ENCODE results near the gene ADD1. TPM values are rescaled to one million over a fixed set of nuclear protein-coding genes. Genes with fewer than 3 reads are reported as not detected.

The ADD1 gene
- total RNA-seq, 1 experiment from 2014 or later: 181 TPM

DNA sequence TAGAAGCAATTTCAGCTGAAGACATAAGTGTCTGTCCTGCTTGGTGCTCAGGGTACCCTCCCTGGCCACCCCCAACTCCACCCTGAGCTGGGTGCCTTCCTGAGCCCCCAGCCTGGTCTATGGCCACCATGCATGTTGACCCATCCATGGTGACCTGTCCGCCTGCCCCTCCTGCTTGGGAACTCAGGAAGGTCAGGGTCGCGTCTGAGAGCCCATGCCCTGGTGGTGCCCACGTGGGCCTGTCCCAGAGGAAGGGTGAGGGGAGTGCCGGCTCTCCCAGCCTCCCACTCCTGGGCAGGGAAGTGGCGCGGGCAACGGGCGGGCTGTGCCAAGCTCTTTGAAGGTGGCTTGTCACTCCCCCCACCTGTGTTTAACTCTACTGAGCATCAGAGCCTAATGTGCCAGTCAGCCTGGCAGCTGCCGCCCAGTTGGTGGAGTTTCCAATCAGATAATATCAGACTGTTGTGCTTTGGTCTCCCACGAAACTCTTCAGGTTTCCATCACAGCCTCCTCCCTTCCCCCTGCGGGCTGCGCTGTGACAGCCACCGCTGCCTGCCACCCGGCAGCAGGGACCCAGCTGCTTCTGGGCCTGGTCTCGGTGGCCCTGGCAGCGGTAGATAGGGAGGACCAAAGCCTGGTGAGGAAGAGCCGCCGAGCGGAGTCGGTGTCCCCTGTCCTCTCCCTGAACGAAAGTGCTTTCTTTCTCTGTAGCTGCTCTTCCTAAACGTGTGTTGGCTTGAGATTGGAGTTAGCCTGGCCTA lies 45.9 kb upstream of the ADD1 start:
- peak overlapping the region; percentile 72 for H3K4me2 ChIP-seq
- H3K9me3 ChIP-seq (ENCODE audit: insufficient read depth, low read depth): no peaks in the 10 kb centered on the region
- no peak for TF ChIP-seq EZH2 (IDR thresholded peaks at IDR 0.05; ENCODE audit: low read depth)
- TF ChIP-seq, protein P1, sequence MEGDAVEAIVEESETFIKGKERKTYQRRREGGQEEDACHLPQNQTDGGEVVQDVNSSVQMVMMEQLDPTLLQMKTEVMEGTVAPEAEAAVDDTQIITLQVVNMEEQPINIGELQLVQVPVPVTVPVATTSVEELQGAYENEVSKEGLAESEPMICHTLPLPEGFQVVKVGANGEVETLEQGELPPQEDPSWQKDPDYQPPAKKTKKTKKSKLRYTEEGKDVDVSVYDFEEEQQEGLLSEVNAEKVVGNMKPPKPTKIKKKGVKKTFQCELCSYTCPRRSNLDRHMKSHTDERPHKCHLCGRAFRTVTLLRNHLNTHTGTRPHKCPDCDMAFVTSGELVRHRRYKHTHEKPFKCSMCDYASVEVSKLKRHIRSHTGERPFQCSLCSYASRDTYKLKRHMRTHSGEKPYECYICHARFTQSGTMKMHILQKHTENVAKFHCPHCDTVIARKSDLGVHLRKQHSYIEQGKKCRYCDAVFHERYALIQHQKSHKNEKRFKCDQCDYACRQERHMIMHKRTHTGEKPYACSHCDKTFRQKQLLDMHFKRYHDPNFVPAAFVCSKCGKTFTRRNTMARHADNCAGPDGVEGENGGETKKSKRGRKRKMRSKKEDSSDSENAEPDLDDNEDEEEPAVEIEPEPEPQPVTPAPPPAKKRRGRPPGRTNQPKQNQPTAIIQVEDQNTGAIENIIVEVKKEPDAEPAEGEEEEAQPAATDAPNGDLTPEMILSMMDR (conservative IDR thresholded peaks at IDR 0.05): no peak
- peaks cover 30% of the 10 kb centered on the region for H3F3A ChIP-seq (ENCODE audit: insufficient read depth, low read depth)
- no peaks in the 10 kb centered on the region for H4K20me1 ChIP-seq (ENCODE audit: insufficient read depth)
- BruUV-seq (replicated peaks): no TSS peak
- ChIA-PET CTCF (no interaction called here), POLR2A (ENCODE audit: unreplicated experiment) (interaction anchor here (0.5 to 0.6 kb wide), 2 partner anchors 99 to 765 kb away, joined by 5 to 9 read pairs; no protein-coding TSS in a partner anchor)
- no peak for DNase-seq
- no peaks in the 10 kb centered on the region for H3K36me3 ChIP-seq (ENCODE audit: low read depth)
- H3K4me3 ChIP-seq: no peak overlapping the region
- H3K27ac ChIP-seq: peak overlapping the region; percentile 82
- peaks cover 5% of the 10 kb centered on the region; the same call in 1 of the 2 replicates for H3K79me2 ChIP-seq (ENCODE audit: low read depth)
- intact Hi-C loops (cut with micrococcal nuclease; ENCODE audit: unreplicated experiment): loop anchor here (1.0 to 2.0 kb wide), 3 partner anchors 41 to 687 kb away; partner anchors contain the start of gene TNIP2
- no peak overlapping the region for H2AFZ ChIP-seq
- H3K9me2 ChIP-seq (ENCODE audit: insufficient read depth): no peaks in the 10 kb centered on the region
- no peaks in the 10 kb centered on the region for H3K27me3 ChIP-seq (ENCODE audit: insufficient read depth, low read depth)
- peaks cover 81% of the 10 kb centered on the region for H3K4me1 ChIP-seq (replicated peaks; ENCODE audit: insufficient read depth)

DNA sequence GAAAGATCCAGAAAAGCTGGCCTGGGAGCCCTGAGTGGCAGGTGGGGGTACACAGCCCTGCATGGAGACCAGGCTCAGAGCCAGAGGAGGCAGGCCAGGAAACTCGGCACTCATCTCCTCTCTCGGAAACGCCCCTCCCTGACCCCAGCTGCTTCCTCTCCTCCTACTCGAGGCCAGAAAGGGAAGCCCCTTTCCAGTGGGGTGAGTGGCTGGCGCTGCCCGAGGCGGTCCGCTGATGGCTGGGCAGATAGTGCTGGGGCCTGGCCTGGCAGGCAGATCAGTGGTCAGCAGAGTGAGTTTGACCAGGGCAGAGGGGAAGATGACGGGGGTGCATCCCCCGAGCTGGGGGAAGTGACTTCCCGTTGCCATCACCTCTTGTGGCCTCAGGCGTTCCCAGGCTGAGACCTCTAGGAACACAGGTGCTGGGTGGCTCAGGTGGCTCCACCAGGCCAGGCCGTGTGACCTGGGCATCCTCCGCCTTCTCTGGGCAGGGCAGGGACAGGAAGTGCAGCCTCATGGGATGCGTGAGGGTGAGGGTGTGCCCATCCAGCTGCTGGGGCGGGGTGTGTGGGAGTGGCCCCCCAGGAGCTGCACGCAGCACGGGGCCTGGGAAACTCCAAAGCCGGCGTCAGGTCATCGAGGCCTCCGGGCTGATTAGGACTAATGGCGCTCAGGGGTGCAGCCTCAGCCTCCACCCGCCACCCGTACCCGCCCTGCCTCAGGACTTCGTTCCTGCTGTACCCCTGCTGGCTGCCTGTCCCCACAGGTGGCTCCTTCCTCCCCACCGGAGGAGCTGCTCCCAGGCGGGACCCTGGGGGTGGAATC lies 45.0 kb upstream of the ADD1 start:
- Histone ChIP-seq H3K27ac (peak overlapping the region; percentile 82), H3K4me2 (peak overlapping the region; percentile 72), H3K4me1 (replicated peaks; ENCODE audit: insufficient read depth) (peaks cover 81% of the 10 kb centered on the region), H3K79me2 (ENCODE audit: low read depth) (peaks cover 5% of the 10 kb centered on the region; the same call in 1 of the 2 replicates), H3K9me2 (ENCODE audit: insufficient read depth) (no peaks in the 10 kb centered on the region), H2AFZ (no peak overlapping the region), H3F3A (ENCODE audit: insufficient read depth, low read depth) (peaks cover 30% of the 10 kb centered on the region), H4K20me1 (ENCODE audit: insufficient read depth) (no peaks in the 10 kb centered on the region), H3K9me3 (ENCODE audit: insufficient read depth, low read depth) (no peaks in the 10 kb centered on the region), H3K36me3 (ENCODE audit: low read depth) (no peaks in the 10 kb centered on the region), H3K4me3 (0 out of 2 replicates have a peak overlapping the region, but pooled peaks have one; percentile 26), H3K27me3 (ENCODE audit: insufficient read depth, low read depth) (no peaks in the 10 kb centered on the region)
- intact Hi-C loops (cut with micrococcal nuclease; ENCODE audit: unreplicated experiment): loop anchor here (1.0 to 2.0 kb wide), 3 partner anchors 42 to 686 kb away; partner anchors contain the start of gene TNIP2
- no TSS peak for BruUV-seq (replicated peaks)
- ChIA-PET POLR2A (ENCODE audit: unreplicated experiment) (interaction anchor here (0.6 to 0.7 kb wide), 2 partner anchors 19 to 98 kb away, joined by 3 to 5 read pairs; no protein-coding TSS in a partner anchor), CTCF (no interaction called here)
- DNase-seq: peak; percentile 96 to 98
- TF ChIP-seq, protein P1 (conservative IDR thresholded peaks at IDR 0.05): no peak
- no peak for TF ChIP-seq EZH2 (IDR thresholded peaks at IDR 0.05; ENCODE audit: low read depth)
